Duodenal mucosa (tissue), 2 donors: ENCODE data around the gene PACSIN1.

Experiments used
- H3K27ac ChIP-seq: one replicate; pipeline ENCODE4 v1.7.0; 2013; ENCODE audit warnings: low read depth, low read length
- H3K27me3 ChIP-seq, 2 donors: one replicate each; pipeline ENCODE4 v1.7.0; 2013; ENCODE audit warnings: low read length in 2 of 2, control low read depth in 1 of 2; ENCODE audit not compliant: insufficient read depth in 2 of 2, control insufficient read depth in 1 of 2
- H3K36me3 ChIP-seq, 2 donors: one replicate each; pipeline ENCODE4 v1.7.0; 2013; ENCODE audit warnings: low read length in 2 of 2, control low read depth in 1 of 2; ENCODE audit not compliant: insufficient read depth in 2 of 2, control insufficient read depth in 1 of 2
- H3K4me1 ChIP-seq, 2 donors: one replicate each; pipeline ENCODE4 v1.7.0; 2013; ENCODE audit warnings: low read length in 2 of 2, control low read depth in 1 of 2; ENCODE audit not compliant: insufficient read depth in 2 of 2, control insufficient read depth in 1 of 2
- H3K4me3 ChIP-seq, 2 donors: one replicate each; pipeline ENCODE4 v1.7.0; 2013; ENCODE audit warnings: low read length in 2 of 2, low read depth in 1 of 2
- H3K9ac ChIP-seq, 2 donors: one replicate each; pipeline ENCODE4 v1.7.0; 2013; ENCODE audit warnings: low read length in 2 of 2, low read depth in 1 of 2
- H3K9me3 ChIP-seq, 2 donors: one replicate each; pipeline ENCODE4 v1.7.0; 2013; ENCODE audit warnings: low read length in 2 of 2, control low read depth in 1 of 2; ENCODE audit not compliant: control insufficient read depth in 1 of 2

Gene PACSIN1

DNA sequence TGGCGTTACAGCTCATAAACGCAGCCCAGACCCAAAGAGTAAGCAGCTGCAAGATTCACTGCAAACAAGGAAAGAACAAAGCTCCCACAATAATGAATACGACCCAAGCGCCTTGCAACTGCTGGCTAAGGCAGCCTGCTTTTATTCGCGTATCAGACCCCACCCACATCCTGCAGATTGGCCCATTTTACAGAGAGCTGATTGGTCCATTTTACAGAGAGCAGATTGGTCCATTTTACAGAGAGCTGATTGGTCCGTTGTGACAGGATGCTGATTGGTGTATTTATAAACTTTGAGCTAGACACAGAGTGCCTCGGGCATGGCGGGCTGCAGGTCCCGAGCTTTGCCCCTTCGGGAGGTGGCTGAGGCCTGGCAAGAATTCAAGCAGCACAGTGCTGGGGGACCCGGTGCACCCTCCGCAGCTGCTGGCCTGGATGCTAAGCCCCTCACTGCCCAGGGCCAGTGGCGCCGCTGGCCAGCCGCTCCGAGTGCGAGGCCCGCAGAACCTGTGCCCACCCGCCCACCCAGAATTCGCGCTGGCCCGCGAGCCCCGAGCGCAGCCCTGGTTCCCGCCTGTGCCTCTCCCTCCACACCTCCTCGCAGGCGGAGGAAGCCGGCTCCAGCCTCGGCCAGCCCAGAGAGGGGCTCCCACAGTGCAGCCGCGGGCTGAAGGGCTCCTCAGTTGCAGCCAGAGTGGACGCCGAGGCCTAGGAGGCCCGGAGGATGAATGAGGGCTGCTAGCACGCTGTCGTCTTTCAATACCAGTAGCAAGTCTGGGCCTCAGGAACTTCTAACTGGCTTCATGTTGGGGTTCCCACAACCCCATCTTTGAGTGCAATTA lies 28.9 kb upstream of the PACSIN1 start:
- Histone ChIP-seq H3K27me3 (no peaks in the 10 kb centered on the region), H3K9ac (no peak overlapping the region), H3K36me3 (no peaks in the 10 kb centered on the region), H3K27ac (no peak overlapping the region), H3K9me3 (no peaks in the 10 kb centered on the region), H3K4me1 (no peaks in the 10 kb centered on the region), H3K4me3 (no peak overlapping the region)

DNA sequence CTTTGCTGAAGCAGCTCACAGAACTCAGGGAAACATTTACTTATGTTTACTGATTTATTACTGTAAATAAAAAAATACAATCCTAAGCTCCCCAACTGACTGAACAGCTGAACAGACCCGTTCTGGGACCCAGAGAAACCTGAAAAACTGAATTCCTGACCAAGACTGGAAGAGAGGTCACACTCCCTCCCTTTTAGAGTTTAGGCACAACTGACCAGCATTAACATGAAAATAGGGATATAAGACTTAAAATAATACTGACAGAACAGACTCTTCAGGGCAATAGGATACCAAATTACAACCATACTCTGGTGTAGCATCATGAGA lies 28.3 kb upstream of the PACSIN1 start:
- no peak overlapping the region for H3K9ac ChIP-seq
- H3K9me3 ChIP-seq: no peaks in the 10 kb centered on the region
- H3K4me3 ChIP-seq: no peak overlapping the region
- no peaks in the 10 kb centered on the region for H3K27me3 ChIP-seq
- no peaks in the 10 kb centered on the region for H3K36me3 ChIP-seq
- no peak overlapping the region for H3K27ac ChIP-seq
- H3K4me1 ChIP-seq: no peaks in the 10 kb centered on the region

DNA sequence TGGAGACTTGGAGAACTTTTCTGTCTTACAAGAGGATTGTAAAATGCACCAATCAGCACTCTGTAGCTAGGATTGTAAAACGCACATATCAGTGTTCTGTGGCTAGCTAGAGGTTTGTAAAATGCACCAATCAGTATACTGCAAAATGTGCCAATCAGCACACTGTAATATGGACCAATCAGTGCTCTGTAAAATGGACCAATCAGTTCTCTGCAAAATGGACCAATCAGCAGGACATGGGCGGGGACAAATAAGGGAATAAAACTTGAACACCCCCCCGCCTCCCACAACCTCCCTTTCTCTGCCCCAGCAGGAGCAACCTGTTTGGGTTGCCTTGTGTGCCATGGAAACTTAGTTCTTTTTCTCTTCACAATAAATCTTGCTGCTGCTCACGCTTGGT lies 27.2 kb upstream of the PACSIN1 start:
- Histone ChIP-seq H3K9me3 (no peaks in the 10 kb centered on the region), H3K36me3 (no peaks in the 10 kb centered on the region), H3K27me3 (no peaks in the 10 kb centered on the region), H3K4me1 (no peaks in the 10 kb centered on the region), H3K9ac (no peak overlapping the region), H3K4me3 (no peak overlapping the region), H3K27ac (no peak overlapping the region)

DNA sequence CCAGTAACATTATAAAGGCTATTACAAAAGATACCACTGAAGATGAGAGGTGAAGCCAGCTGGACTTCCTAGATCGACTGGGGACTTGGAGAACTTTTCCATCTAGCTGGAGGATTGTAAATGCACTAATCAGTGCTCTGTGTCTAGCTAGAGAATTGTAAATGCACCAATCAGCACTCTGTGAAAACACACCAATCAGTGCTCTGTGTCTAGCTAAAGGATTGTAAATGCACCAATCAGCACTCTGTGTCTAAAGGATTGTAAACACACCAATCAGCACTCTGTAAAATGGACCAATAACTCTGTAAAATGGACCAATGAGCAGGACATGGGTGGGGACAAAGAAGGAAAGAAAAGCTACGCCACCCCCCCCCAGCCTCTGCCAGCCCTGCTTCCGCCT lies 26.4 kb upstream of the PACSIN1 start:
- H3K27me3 ChIP-seq: no peaks in the 10 kb centered on the region
- H3K9me3 ChIP-seq: no peaks in the 10 kb centered on the region
- H3K4me1 ChIP-seq: no peaks in the 10 kb centered on the region

DNA sequence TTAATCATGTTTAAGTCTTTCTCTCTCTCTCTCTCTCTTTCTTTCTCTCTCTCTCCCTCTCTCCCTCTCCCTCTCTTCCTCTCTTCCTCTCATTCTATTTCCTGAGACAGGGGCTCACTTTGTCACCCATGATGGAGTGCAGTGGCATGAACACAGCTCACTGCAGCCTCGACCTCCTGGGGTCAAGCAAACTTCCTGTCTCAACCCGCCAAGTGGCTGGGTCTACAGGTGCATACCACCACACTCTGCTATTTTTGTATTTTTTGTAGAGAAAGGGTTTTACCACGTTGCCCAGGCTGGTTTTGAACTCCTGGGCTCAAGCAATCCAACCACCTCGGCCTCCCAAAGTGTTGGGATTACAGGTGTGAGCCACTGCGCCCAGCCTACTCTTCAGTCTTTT lies 24.4 kb upstream of the PACSIN1 start:
- Histone ChIP-seq H3K9me3 (no peaks in the 10 kb centered on the region), H3K27ac (no peak overlapping the region), H3K4me1 (no peaks in the 10 kb centered on the region), H3K9ac (no peak overlapping the region), H3K27me3 (no peaks in the 10 kb centered on the region), H3K4me3 (no peak overlapping the region), H3K36me3 (no peaks in the 10 kb centered on the region)

More for the DNA sequence above, 26.4 kb upstream of the PACSIN1 start:
- H3K27ac ChIP-seq: no peak overlapping the region
- H3K36me3 ChIP-seq: no peaks in the 10 kb centered on the region
- H3K9ac ChIP-seq: no peak overlapping the region
- no peak overlapping the region for H3K4me3 ChIP-seq

DNA sequence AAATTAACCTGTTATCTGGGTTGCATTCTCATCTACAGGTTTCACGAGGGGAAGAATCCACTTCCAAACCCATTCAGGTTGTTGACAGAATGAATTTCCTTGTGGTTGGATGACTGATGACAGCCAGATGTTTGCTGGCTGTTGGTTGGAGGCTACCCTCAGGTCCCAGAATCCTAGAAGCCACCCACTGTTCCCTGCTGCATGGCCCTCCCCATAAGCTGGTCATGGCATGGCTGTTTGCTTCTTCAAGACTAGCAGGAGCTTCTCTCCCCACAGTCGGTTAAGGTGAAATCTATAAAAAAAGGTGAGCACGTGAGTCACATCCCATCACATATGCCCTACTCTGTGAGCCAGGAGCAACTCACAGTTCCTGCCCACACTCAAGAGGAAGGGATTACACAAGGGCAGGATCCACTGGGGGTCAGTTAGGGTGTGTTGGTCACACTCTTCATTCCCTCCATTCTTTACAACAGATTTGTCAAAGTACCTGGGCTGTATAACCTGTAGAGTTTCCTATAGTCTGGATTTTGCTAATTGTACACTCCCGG lies 20.5 kb upstream of the PACSIN1 start:
- Histone ChIP-seq H3K9ac (no peak overlapping the region), H3K9me3 (no peaks in the 10 kb centered on the region), H3K4me1 (no peaks in the 10 kb centered on the region)

DNA sequence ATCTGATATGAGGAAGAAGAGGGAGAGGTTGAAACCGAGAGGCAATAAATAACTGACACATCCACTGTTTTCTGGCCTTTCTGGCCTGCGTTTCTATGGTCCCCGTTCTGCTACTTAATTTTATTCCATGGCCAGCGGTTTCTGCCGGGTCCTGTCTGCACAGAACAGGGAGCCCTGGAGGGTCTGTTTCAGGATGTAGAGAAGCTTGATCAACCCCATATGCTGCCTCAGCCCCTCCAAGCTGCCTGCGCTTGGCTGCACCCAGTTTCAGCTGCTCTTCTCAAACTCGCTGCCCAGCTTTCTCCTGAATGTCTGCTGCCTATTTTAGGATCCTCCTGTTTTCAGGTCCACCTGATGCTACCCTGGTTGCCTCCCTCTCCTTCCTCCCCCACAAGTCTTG lies 18.5 kb upstream of the PACSIN1 start:
- Histone ChIP-seq H3K9ac (no peak overlapping the region), H3K27ac (no peak overlapping the region), H3K4me3 (no peak overlapping the region), H3K9me3 (peaks cover 0 to 4% of the 10 kb centered on the region in 2 donors), H3K36me3 (no peaks in the 10 kb centered on the region), H3K4me1 (no peaks in the 10 kb centered on the region), H3K27me3 (no peaks in the 10 kb centered on the region)

More for the DNA sequence above, 20.5 kb upstream of the PACSIN1 start:
- Histone ChIP-seq H3K27ac (no peak overlapping the region), H3K4me3 (no peak overlapping the region), H3K36me3 (no peaks in the 10 kb centered on the region), H3K27me3 (no peaks in the 10 kb centered on the region)

DNA sequence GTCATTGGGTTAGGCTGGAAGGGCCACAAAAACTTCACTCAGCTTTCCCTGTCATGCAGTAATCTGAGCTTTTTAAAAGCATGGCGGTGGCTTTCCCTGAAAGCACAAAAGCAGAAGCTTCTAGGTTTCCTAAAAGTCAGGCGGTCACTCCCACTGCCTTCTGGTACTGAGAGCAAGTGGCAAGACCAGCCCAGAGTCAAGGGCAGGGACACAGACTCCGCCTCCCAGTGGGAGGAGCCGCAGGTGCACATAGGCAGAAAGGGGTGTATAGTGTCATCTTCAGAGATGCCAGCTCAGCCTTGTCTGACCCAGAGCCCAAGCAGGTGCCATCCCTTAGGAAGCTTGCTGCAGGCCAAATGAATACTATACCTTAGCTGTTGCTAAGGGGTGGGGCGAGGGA lies 18.0 kb upstream of the PACSIN1 start:
- no peaks in the 10 kb centered on the region for H3K27me3 ChIP-seq
- H3K9ac ChIP-seq: no peak overlapping the region
- H3K9me3 ChIP-seq: peaks cover 0 to 4% of the 10 kb centered on the region in 2 donors
- no peak overlapping the region for H3K27ac ChIP-seq
- no peak overlapping the region for H3K4me3 ChIP-seq
- no peaks in the 10 kb centered on the region for H3K4me1 ChIP-seq
- H3K36me3 ChIP-seq: no peaks in the 10 kb centered on the region

DNA sequence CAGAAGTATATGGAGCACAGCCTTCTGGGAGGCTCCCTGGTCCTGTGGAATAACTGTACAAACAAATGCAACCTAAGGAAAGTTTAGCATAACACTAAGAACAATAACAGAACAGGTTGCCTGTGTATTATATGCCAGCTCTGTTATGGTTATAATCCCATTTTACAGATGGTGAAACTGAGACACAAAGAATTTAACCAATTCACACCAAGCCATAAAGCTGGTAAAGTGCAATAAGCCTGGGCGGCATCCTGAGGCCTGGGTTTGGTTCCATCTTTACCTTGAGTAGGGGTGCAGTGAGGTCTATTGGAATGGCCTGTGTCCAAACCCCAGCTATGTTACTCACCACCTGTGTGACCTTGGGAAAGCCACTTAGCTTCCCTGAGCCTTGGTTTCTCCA lies 14.7 kb upstream of the PACSIN1 start:
- Histone ChIP-seq H3K4me3 (no peak overlapping the region), H3K9ac (no peak overlapping the region), H3K27me3 (no peaks in the 10 kb centered on the region), H3K36me3 (no peaks in the 10 kb centered on the region), H3K27ac (no peak overlapping the region), H3K9me3 (peaks cover 0 to 4% of the 10 kb centered on the region in 2 donors), H3K4me1 (no peaks in the 10 kb centered on the region)

DNA sequence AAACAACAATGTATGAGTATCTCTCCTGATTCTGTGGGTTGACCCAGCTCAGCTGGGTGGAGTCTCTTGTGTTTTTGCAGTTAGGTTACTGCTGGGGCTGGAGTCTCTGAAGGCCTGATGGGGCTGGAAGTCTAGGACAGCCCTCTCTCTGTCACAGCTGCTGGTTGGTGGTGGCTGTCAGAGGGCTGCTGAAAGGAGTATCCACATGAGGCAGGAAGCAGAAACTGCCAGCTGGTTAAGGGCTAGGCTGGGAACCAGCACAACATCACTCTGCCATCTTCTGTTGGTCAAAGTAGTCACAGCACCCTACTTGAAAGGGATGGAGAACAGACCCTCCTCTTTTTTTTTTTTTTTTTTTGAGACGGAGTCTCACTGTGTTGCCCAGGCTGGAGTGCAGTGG lies 10.0 kb upstream of the PACSIN1 start:
- no peaks in the 10 kb centered on the region for H3K27me3 ChIP-seq
- no peaks in the 10 kb centered on the region for H3K36me3 ChIP-seq
- H3K4me3 ChIP-seq: no peak overlapping the region
- no peaks in the 10 kb centered on the region for H3K4me1 ChIP-seq
- H3K27ac ChIP-seq: no peak overlapping the region
- peaks cover 0 to 4% of the 10 kb centered on the region in 2 donors for H3K9me3 ChIP-seq
- no peak overlapping the region for H3K9ac ChIP-seq
